H1 (cell line): ENCODE data around the gene BTBD1. TPM values are rescaled to one million over a fixed set of nuclear protein-coding genes. Genes with fewer than 3 reads are reported as not detected.

Experiments used
- CTCF ChIA-PET: fragments of 300-600 bp; sonication (Branson Sonifier 250); formaldehyde crosslinking; loops from one replicate; lab custom pipeline; 2021; ENCODE audit not compliant: partially characterized antibody; lab: Charles Lee
- POLR2A ChIA-PET: fragments of 300-600 bp; sonication (Branson Sonifier 250); formaldehyde crosslinking; loops from one replicate; lab custom pipeline; 2021; ENCODE audit warnings: inconsistent platforms; ENCODE audit not compliant: partially characterized antibody; lab: Charles Lee
- DNase-seq, 2 experiments: peaks; one replicate each; pipeline versions ENCODE4 v3.0.0 to v3.0.0-alpha.2; 2010 to 2022; ENCODE audit warnings: low spot score in 2 of 2, low read depth in 1 of 2, mixed read lengths in 1 of 2
- FAIRE-seq: peaks from 2 replicates; lab custom pipeline; 2011; peaks lifted over from hg19 to GRCh38; lab: Jason Lieb, UNC
- H2AFZ ChIP-seq: 2 replicates; pipeline ENCODE4 v1.8.1; 2012; ENCODE audit warnings: low read length, inconsistent platforms
- H2AK5ac ChIP-seq: 2 replicates; pipeline ENCODE4 v1.6.1; 2013; ENCODE audit warnings: low read depth, low read length
- H2BK120ac ChIP-seq: replicated peaks from 2 replicates; pipeline ENCODE3; 2013; ENCODE audit warnings: low read depth, low read length, inconsistent platforms
- H2BK12ac ChIP-seq: 2 replicates; pipeline ENCODE4 v1.6.1; 2013; ENCODE audit warnings: low read depth, low read length
- H2BK15ac ChIP-seq: 2 replicates; pipeline ENCODE4 v1.6.1; 2013; ENCODE audit warnings: low read length
- H2BK20ac ChIP-seq: 2 replicates; pipeline ENCODE4 v1.6.1; 2013; ENCODE audit warnings: low read length
- H2BK5ac ChIP-seq: 2 replicates; pipeline ENCODE4 v1.6.1; 2013; ENCODE audit warnings: low read depth, low read length
- H3K14ac ChIP-seq: 2 replicates; pipeline ENCODE4 v1.6.1; 2013; ENCODE audit warnings: inconsistent platforms; ENCODE audit not compliant: insufficient read length
- H3K18ac ChIP-seq: 2 replicates; pipeline ENCODE4 v1.6.1; 2013; ENCODE audit warnings: low read length; ENCODE audit errors: extremely low read depth
- H3K23ac ChIP-seq: 2 replicates; pipeline ENCODE4 v1.6.1; 2013; ENCODE audit warnings: inconsistent platforms; ENCODE audit not compliant: insufficient read length
- H3K23me2 ChIP-seq: 2 replicates; pipeline ENCODE4 v1.6.1; 2013; ENCODE audit warnings: low read depth, low read length
- H3K27ac ChIP-seq: 2 replicates; pipeline ENCODE4 v1.6.1; 2011; ENCODE audit warnings: low read depth, low read length, inconsistent platforms
- H3K27me3 ChIP-seq, 4 experiments: replicated peaks in 1 of 4; 1 replicate in 1 of 4; 2 replicates in 3 of 4; pipeline versions ENCODE4 v1.6.1 to v1.8.1; 2011 to 2013; ENCODE audit warnings: low read length in 3 of 4, mild to moderate bottlenecking in 3 of 4, inconsistent platforms in 2 of 4, mixed read lengths in 2 of 4, moderate library complexity in 1 of 4; ENCODE audit not compliant: control insufficient read depth in 3 of 4, insufficient read depth in 3 of 4; ENCODE audit errors: extremely low read depth in 1 of 4
- H3K36me3 ChIP-seq, 4 experiments: 2 replicates each; pipeline versions ENCODE4 v1.6.1 to v1.8.1; 2011 to 2013; ENCODE audit warnings: mild to moderate bottlenecking in 4 of 4, low read length in 3 of 4, moderate library complexity in 2 of 4, control low read depth in 1 of 4, inconsistent platforms in 1 of 4; ENCODE audit not compliant: insufficient read depth in 4 of 4, control insufficient read depth in 2 of 4
- H3K4ac ChIP-seq: replicated peaks from 2 replicates; pipeline ENCODE3; 2013; ENCODE audit warnings: low read length, low read depth, mixed read lengths, inconsistent platforms; ENCODE audit not compliant: insufficient read length
- H3K4me1 ChIP-seq, 4 experiments: replicated peaks in 1 of 4; 1 replicate in 1 of 4; 2 replicates in 3 of 4; pipeline versions ENCODE4 v1.6.1 to v1.8.1; 2011 to 2013; ENCODE audit warnings: low read length in 3 of 4, inconsistent platforms in 2 of 4, mixed read lengths in 1 of 4; ENCODE audit not compliant: insufficient read depth in 4 of 4, control insufficient read depth in 3 of 4
- H3K4me2 ChIP-seq, 2 experiments: 2 replicates each; pipeline versions ENCODE4 v1.6.1 to v1.8.1; 2011 to 2013; ENCODE audit warnings: low read depth in 2 of 2, low read length in 2 of 2, control low read depth in 1 of 2, inconsistent platforms in 1 of 2, mild to moderate bottlenecking in 1 of 2; ENCODE audit not compliant: insufficient read depth in 1 of 2
- H3K4me3 ChIP-seq, 4 experiments: fragments of 200-600, 300-600 bp in 1 of 4; sonication (generic), shearing (Covaris generic), sonication (Bioruptor Twin) in 1 of 4; 2 replicates each; pipeline versions ENCODE4 v1.5.1 to v1.8.1; 2011 to 2016; ENCODE audit warnings: low read length in 4 of 4, low read depth in 3 of 4, control low read depth in 2 of 4, inconsistent platforms in 2 of 4, mild to moderate bottlenecking in 2 of 4, mixed read lengths in 1 of 4, moderate library complexity in 1 of 4; ENCODE audit not compliant: insufficient read depth in 2 of 4; ENCODE audit errors: extremely low read depth in 1 of 4
- H3K56ac ChIP-seq: replicated peaks from 2 replicates; pipeline ENCODE3; 2013; ENCODE audit warnings: low read depth, mild to moderate bottlenecking, mixed read lengths, low read length, inconsistent platforms; ENCODE audit not compliant: insufficient read length
- H3K79me1 ChIP-seq: 2 replicates; pipeline ENCODE4 v1.6.1; 2013; ENCODE audit warnings: low read depth, low read length, control low read depth
- H3K79me2 ChIP-seq, 2 experiments: 2 replicates each; pipeline versions ENCODE4 v1.6.1 to v1.8.1; 2012 to 2013; ENCODE audit warnings: low read length in 2 of 2, mild to moderate bottlenecking in 2 of 2, inconsistent platforms in 1 of 2; ENCODE audit not compliant: insufficient read depth in 2 of 2, control insufficient read depth in 1 of 2
- H3K9ac ChIP-seq, 4 experiments: replicated peaks in 1 of 4; 1 replicate in 1 of 4; 2 replicates in 3 of 4; pipeline versions ENCODE4 v1.6.1 to v1.8.1; 2011 to 2013; ENCODE audit warnings: low read depth in 3 of 4, low read length in 3 of 4, control low read depth in 2 of 4, mild to moderate bottlenecking in 2 of 4, moderate library complexity in 2 of 4, inconsistent platforms in 1 of 4; ENCODE audit errors: extremely low read depth in 1 of 4
- H3K9me3 ChIP-seq, 2 experiments: 2 replicates each; pipeline versions ENCODE4 v1.6.1 to v1.8.1; 2012 to 2013; ENCODE audit warnings: mild to moderate bottlenecking in 2 of 2, moderate library complexity in 2 of 2, control low read depth in 1 of 2, inconsistent platforms in 1 of 2, low read depth in 1 of 2, low read length in 1 of 2, mixed read lengths in 1 of 2; ENCODE audit not compliant: insufficient read depth in 2 of 2
- H4K20me1 ChIP-seq, 2 experiments: replicated peaks in 1 of 2; 2 replicates each; pipeline versions ENCODE3 to v1.8.1; 2011 to 2013; ENCODE audit warnings: inconsistent platforms in 2 of 2, low read length in 2 of 2, mild to moderate bottlenecking in 1 of 2; ENCODE audit not compliant: insufficient read depth in 2 of 2, control insufficient read depth in 1 of 2
- H4K5ac ChIP-seq: 2 replicates; pipeline ENCODE4 v1.6.1; 2013; ENCODE audit warnings: low read length, low read depth, mixed read lengths, inconsistent platforms; ENCODE audit not compliant: insufficient read length
- H4K8ac ChIP-seq: 2 replicates; pipeline ENCODE4 v1.8.0; 2013; ENCODE audit warnings: mild to moderate bottlenecking, moderate library complexity, low read length, inconsistent platforms; ENCODE audit not compliant: insufficient read depth; ENCODE audit errors: extremely low read depth
- H4K91ac ChIP-seq: replicated peaks from 2 replicates; pipeline ENCODE3; 2013; ENCODE audit warnings: low read length, mixed read lengths, inconsistent platforms; ENCODE audit not compliant: insufficient read length
- BCL11A ChIP-seq, 2 experiments: IDR thresholded peaks; one replicate each; pipeline ENCODE4 v1.6.1; 2011; ENCODE audit warnings: low read depth in 2 of 2, low read length in 2 of 2, mild to moderate bottlenecking in 2 of 2
- GTF2F1 ChIP-seq: IDR thresholded peaks from 2 replicates; pipeline ENCODE4 v1.6.1; 2012; ENCODE audit warnings: low read depth, low read length, improper control_type of control experiment, borderline replicate concordance
- HDAC6 ChIP-seq: IDR thresholded peaks from one replicate; pipeline ENCODE4 v1.7.1; 2012; ENCODE audit warnings: low read depth, mild to moderate bottlenecking, inconsistent platforms, low read length, moderate library complexity
- JUN ChIP-seq: IDR thresholded peaks from 2 replicates; pipeline ENCODE4 v1.6.1; 2011; ENCODE audit warnings: low read depth, mild to moderate bottlenecking, improper control_type of control experiment, low read length
- KDM1A ChIP-seq: fragments of 200-600, 300-600 bp; sonication (generic); IDR thresholded peaks from 2 replicates; pipeline ENCODE4 v1.7.1; 2016; ENCODE audit warnings: mild to moderate bottlenecking, low read length, borderline replicate concordance
- NRF1 ChIP-seq: IDR thresholded peaks from 2 replicates; pipeline ENCODE4 v1.6.1; 2011; ENCODE audit warnings: mild to moderate bottlenecking, low read depth, low read length, improper control_type of control experiment
- POLR2AphosphoS5 ChIP-seq: IDR thresholded peaks from 2 replicates; pipeline ENCODE4 v1.6.1; 2011; ENCODE audit warnings: low read depth, low read length
- RXRA ChIP-seq: IDR thresholded peaks from 2 replicates; pipeline ENCODE4 v1.6.1; 2011; ENCODE audit warnings: low read depth, mild to moderate bottlenecking, low read length, moderate library complexity; ENCODE audit not compliant: insufficient read depth
- SIRT6 ChIP-seq: IDR thresholded peaks from one replicate; pipeline ENCODE4 v1.7.1; 2012; ENCODE audit warnings: low read length, inconsistent platforms
- TAF7 ChIP-seq: optimal IDR thresholded peaks from 2 replicates; pipeline ENCODE3; 2011; ENCODE audit warnings: low read depth, mild to moderate bottlenecking, inconsistent platforms, low read length, moderate library complexity, borderline replicate concordance
- TCF12 ChIP-seq: IDR thresholded peaks from 2 replicates; pipeline ENCODE4 v1.6.1; 2011; ENCODE audit warnings: low read depth, mild to moderate bottlenecking, low read length
- YY1 ChIP-seq: IDR thresholded peaks from 2 replicates; pipeline ENCODE4 v1.6.1; 2011; ENCODE audit warnings: low read depth, mild to moderate bottlenecking, low read length
- WGBS, 2 experiments: shearing (Covaris generic) in 1 of 2; methylation state at CpG; one replicate each; pipeline versions ENCODE4 v1.1.6 to v1.1.7; 2013 to 2015; ENCODE audit warnings: low lambda C conversion rate in 2 of 2, mixed read lengths in 2 of 2, inconsistent platforms in 1 of 2, low coverage in 1 of 2, missing lambda C conversion rate in 1 of 2; ENCODE audit not compliant: insufficient replicate concordance in 2 of 2, insufficient coverage in 1 of 2, insufficient read length in 1 of 2; ENCODE audit errors: extremely low coverage in 1 of 2, missing lambda C conversion rate in 1 of 2; 5-methylcytosine and 5-hydroxymethylcytosine counted together
- polyA plus RNA-seq, 7 experiments: library from polyadenylated mRNA; depleted of rRNA in 3 of 7; stranded (reverse) in 5 of 7; unstranded in 2 of 7; fragments of >200 nt in 5 of 7; fragments of 200-250 nt in 2 of 7; gene quantifications; 1 replicate in 5 of 7; 2 replicates in 1 of 7; 4 replicates in 1 of 7; pipeline versions ENCODE4 v1.2.1 to v1.2.3, GENCODE V29; 2011 to 2013; ENCODE audit warnings: missing spikeins in 2 of 7, mixed read lengths in 2 of 7
- total RNA-seq: library from RNA; stranded (reverse); fragmentation: NEBNext Ultra II Directional; extraction: Animal tissue kit (Norgen Biotek cat#: 25700); gene quantifications from 2 replicates; pipeline ENCODE4 v1.2.1, GENCODE V29; 2021
- TF ChIP-seq, protein P1 (sequence below): IDR thresholded peaks from 2 replicates; pipeline ENCODE4 v1.6.1; 2012; ENCODE audit warnings: inconsistent platforms
- TF ChIP-seq, protein P2 (sequence below): IDR thresholded peaks from 2 replicates; pipeline ENCODE4 v1.6.1; 2012; ENCODE audit warnings: low read length, inconsistent platforms

The BTBD1 gene
- total and polyA plus RNA-seq, 2 of the 8 experiments (the other 6 are each of a cell fraction or from before 2014, with no cell fraction given): 18.6 to 39.5 TPM

DNA sequence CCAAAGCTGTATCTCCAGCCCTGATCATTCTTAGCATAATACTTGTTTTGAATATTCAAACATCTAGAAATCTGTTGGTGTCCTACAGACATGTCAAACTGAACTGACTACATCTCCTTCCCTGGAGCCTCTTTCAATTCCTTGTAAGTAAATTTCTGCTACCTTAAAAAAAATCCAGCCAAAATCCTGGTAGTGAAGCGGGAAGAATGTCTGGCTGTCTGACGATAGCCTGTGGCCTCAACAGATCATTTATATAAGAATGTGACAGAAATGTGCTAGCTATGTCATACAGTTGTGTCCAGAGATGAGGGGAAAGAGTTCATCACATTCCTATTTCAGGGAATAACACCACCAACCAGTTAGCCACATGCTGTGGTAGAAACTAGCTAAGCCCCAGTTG is 21.8 kb upstream of the BTBD1 start:
- 100% methylated on average over 2 of the region's 2 CpGs; no CpG with 5 or more reads in 1 of the 2 experiments for WGBS, 2 experiments
- no peak for DNase-seq
- FAIRE-seq: no peak
- TF ChIP-seq KDM1A (no peak), GTF2F1 (no peak), RXRA (no peak), TCF12 (no peak), POLR2AphosphoS5 (no peak), YY1 (no peak), NRF1 (no peak), TAF7 (no peak), HDAC6 (no peak), BCL11A (IDR thresholded peaks at IDR 0.05; ENCODE audit: low read depth in 2 of 2, low read length in 2 of 2) (no peak), SIRT6 (no peak), JUN (no peak)
- TF ChIP-seq, protein P1, sequence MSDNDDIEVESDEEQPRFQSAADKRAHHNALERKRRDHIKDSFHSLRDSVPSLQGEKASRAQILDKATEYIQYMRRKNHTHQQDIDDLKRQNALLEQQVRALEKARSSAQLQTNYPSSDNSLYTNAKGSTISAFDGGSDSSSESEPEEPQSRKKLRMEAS: no peak
- TF ChIP-seq, protein P2, sequence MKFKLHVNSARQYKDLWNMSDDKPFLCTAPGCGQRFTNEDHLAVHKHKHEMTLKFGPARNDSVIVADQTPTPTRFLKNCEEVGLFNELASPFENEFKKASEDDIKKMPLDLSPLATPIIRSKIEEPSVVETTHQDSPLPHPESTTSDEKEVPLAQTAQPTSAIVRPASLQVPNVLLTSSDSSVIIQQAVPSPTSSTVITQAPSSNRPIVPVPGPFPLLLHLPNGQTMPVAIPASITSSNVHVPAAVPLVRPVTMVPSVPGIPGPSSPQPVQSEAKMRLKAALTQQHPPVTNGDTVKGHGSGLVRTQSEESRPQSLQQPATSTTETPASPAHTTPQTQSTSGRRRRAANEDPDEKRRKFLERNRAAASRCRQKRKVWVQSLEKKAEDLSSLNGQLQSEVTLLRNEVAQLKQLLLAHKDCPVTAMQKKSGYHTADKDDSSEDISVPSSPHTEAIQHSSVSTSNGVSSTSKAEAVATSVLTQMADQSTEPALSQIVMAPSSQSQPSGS: no peak

More for the DNA sequence above, 21.8 kb upstream of the BTBD1 start:
- H3K14ac ChIP-seq: no peak overlapping the region
- H3K27me3 ChIP-seq: no peaks in the 10 kb centered on the region
- no peak overlapping the region for H3K23ac ChIP-seq
- no peak overlapping the region for H3K4me2 ChIP-seq
- H3K56ac ChIP-seq: no peak overlapping the region
- H4K91ac ChIP-seq: no peak overlapping the region
- H3K23me2 ChIP-seq: no peaks in the 10 kb centered on the region
- H3K18ac ChIP-seq: no peak overlapping the region
- H4K8ac ChIP-seq: no peak overlapping the region
- no peak overlapping the region for H3K27ac ChIP-seq
- H3K79me2 ChIP-seq: no peaks in the 10 kb centered on the region
- H2BK20ac ChIP-seq: no peak overlapping the region
- no peak overlapping the region for H2AK5ac ChIP-seq
- H3K9me3 ChIP-seq: no peaks in the 10 kb centered on the region
- no peak overlapping the region for H2BK15ac ChIP-seq
- no peak overlapping the region for H4K5ac ChIP-seq
- no peak overlapping the region for H2AFZ ChIP-seq
- no peak overlapping the region for H3K4me3 ChIP-seq
- H2BK5ac ChIP-seq: no peak overlapping the region
- CTCF ChIA-PET: interaction anchor here (1.1 kb wide), 1 partner anchor 13 kb away, joined by 3 read pairs; no protein-coding TSS in a partner anchor
- no peak overlapping the region for H3K9ac ChIP-seq
- no peak overlapping the region for H2BK12ac ChIP-seq
- H3K79me1 ChIP-seq: no peaks in the 10 kb centered on the region
- no peaks in the 10 kb centered on the region for H4K20me1 ChIP-seq
- H3K4me1 ChIP-seq: no peaks in the 10 kb centered on the region
- no peak overlapping the region for H3K4ac ChIP-seq
- H3K36me3 ChIP-seq: no peaks in the 10 kb centered on the region
- POLR2A ChIA-PET: no interaction called here
- no peak overlapping the region for H2BK120ac ChIP-seq
